Measurements from ENCODE around the gene RFC1.

RFC1 gene

DNA sequence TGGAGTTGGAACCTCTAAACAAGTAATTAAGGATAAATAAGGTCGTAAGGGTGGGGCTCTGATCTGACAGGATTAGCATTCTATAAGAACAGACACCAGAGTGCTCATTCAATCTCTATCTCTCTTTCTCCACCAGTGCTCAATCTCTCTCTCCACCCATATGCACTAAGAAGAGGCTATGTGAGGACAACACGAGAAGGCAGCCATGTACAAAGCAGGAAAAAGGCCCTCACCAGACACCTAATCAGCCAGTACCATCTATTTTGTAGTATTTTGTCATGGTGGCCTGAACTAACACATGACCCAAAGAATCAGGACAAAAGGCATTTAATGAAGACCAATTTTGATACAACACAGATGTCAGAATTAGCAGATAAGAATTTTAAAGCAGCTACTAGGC, 16.8 kb downstream of the RFC1 start:
- DNase-seq, result no peak

DNA sequence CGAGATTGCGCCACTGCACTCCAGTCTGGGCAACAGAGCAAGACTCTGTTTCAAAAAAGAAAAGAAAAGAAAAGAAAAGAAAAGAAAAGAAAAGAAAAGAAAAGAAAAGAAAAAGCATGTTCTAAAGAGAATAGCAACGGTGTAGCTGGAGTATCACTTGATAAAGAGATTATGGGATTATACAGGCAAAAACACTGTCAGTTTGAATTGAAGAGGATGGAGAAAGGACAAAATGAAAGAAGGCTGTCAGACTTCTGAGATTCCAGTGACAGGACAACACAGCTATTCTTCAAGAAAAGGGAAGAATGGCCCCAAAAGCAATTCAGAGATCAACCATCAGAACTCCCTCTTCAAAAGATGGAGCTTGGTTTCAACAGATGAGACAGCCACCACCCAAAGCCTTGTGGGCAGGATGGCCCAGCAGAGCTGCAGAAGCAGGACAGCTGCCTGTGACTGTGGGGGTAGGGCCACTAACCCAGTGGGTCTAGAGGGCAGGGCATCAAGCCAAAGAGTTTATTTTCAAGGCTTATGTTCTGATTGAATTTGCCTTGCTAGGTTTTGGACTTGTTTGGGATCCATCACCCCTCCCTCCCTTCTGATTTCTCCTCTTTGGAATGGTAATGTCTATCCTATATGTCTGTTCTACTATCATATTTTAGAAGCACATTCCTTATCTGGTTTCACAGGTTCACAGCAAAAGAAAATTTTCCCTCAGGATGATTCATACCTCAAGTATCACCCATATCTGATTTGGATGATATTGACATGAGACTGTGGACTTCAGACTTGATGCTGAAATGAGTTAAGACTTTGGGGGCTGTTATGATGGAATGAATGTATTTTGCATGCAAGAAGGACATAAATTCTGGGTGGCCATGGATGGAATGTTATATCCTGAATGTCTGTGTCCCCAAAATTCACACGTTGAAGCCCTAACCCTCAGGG, 17.5 kb downstream of the RFC1 start:
- no peak for DNase-seq

GRCh38 chr4:39346856-39347519, 19.2 kb downstream of the RFC1 start:
- no peak for DNase-seq

DNA sequence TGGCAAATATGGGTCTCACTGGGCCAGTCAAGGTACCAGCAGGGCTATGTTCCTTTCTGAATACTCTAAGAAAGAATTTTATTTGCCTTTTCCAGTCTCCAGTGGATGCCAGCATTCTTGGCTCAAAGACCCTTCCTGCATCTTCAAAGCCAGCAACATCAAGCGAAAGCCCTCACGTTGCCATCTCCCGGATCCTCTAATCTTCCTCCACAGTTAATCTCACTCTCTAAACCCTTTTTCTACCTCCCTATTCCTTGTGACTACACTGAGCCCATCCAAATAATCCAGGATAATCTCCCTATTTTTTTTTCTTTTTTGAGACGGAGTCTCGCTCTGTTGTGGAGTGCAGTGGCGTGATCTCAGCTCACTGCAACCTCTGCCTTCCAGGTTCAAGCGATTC, 23.4 kb downstream of the RFC1 start:
- no peak for DNase-seq

GRCh38 chr4:39341075-39341725, 25.0 kb downstream of the RFC1 start:
- no peak for DNase-seq

DNA sequence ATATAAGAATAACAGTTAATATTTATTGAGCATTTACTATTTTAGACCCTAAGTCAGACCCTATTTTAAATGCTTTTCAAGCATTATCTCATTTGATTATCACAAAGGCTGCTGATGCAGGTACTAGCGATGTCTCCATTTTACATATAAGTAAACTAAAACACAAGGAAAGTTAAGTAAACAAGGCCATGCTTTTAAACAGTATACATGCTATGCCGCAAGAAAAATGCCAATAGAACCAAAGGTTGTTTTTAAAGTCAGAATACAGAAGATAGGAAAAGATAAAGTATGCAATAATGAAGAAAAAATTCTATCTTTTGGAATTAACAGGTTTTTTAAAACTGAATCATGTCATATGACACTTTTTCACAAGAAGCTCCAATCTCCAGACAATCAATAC, 26.2 kb downstream of the RFC1 start:
- DNase-seq, result no peak

- no peak for DNase-seq
Measured at GRCh38 chr4:39337841-39338240, 28.3 kb downstream of the RFC1 start.

DNA sequence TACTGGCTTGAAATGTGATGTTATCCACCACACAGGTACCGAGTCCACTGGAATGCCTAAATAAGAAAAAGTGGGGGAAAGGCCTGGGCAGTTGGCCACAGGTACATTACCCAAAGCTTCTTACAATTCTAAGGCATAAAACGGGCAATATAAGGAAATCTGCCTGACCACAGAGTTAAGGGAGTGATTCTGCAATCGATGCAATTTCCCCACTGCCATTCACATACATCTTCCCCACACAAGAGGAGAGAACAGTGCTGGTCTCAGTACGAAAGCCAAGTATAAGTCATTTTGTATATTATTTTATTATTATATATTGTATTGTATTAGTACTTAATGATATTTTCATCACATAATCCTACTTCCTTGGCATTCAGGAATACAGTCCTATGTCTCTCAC, 30.6 kb downstream of the RFC1 start:
- DNase-seq, result no peak

GRCh38 chr4:39331191-39331590, 35.0 kb downstream of the RFC1 start:
- no peak for DNase-seq

DNA sequence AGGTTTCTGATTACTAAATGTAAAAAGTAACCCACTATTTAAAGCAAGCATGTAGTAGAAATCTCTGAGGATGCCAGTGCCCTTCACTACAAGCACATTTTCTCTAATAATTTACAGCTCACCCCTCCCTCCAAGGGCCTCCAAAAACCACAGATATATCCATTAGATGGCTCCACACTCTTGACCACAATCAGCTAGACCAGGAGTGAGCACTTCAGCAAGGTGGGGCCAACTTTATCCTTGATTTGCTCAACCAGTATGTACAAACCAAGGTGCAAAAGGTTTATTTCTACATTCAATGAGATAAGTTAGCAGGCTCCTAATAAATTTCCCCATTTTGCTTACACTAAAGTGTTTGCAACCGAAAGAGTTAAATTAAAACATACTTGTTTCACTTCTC, 35.8 kb downstream of the RFC1 start:
- DNase-seq, result no peak

GRCh38 chr4:39326468-39326977, 39.6 kb downstream of the RFC1 start:
- no peak for DNase-seq

GRCh38 chr4:39324897-39325613, 41.1 kb downstream of the RFC1 start:
- no peak for DNase-seq

GRCh38 chr4:39324446-39324845, 41.7 kb downstream of the RFC1 start:
- DNase-seq, result no peak

DNA sequence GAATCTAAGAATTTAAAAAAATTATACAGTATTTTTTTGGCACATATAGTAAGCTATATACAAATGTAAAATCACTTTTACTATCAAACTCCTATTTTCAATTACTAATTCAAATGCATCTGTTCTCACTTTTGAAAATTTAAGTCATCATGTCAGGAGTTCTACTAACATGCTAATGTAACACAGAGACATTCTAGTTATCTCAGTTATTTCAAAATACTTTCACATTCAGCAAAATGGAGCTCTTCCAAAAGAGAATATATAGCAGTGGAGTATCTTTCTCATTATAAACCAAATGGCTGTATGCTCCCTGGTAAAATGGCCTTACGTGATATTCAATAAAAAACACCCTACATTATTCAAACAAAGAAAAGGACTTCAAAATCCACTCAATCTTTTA, 42.3 kb downstream of the RFC1 start:
- DNase-seq, result no peak

DNA sequence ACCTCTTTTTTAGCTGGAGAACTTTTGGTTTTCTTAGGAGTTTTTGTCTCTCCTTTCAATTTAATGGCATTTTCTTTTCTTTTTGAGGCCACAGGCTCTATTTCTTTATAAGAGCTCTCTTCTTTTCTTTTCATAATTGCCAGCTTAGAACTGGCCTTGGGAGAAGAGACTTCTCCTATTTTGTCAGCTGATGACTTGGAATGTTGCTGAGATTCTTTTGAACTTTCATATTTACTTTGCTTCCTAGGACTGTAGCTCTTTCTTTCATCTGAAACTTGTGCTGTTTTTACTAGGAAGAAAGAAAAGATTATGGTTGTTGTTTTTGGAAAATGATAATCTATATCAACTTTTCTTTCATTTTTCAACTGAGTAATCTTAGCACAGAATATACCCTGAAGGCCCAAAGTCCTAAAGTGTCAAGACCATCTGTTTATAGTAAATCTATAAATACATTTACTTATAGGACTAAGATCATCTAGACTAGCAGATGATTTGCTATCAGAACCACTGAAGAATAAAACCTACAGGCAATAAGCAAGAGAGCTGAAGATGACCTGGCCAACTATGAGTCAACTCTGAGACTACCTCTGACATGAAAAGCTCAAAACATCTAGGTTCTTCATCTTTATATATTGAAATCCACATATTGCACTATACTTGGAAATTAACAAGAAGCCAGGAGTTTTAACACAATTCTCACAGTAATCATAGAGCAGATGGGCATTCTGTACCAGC, 45.6 kb downstream of the RFC1 start:
- DNase-seq, result no peak

DNA sequence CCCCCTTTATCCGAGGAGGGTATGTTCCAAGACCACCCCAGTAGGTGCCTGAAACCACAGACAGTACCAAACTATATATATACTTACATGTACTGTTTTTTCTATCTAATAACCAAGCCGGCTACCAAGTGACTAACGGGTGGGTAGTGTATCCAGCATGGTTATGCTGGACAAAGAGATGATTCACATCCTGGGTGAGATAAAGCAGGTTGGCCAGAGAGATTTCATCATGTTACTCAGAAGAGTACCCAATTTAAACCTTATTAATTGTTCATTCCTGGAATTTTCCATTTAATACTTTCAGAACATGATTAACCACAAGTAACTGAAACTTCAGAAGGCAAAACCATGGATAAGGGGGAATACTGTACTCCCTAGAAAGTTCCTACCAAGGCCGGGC, 46.5 kb downstream of the RFC1 start:
- DNase-seq, result no peak

DNA sequence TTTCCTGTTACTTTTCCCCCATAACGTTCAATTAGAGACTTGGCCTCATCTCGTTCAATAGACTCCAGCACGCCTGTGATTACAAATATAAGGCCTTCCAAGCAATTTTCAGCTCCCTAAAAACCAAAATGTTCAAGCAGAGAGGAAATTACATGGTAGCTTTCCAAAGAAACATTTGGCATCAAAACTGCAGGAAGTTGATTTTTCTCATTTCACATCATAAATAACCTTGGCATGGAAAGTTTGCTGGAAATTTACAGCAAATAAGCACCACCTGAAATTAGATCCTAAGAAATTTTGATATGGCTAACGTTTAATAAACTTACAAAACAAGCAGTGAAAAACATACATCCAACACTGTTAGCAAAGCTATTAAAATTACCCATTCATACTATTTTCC, 53.3 kb downstream of the RFC1 start:
- DNase-seq, result no peak

- no peak for DNase-seq
Measured at GRCh38 chr4:39308611-39309010, 57.6 kb downstream of the RFC1 start.

GRCh38 chr4:39305912-39306677, 60.1 kb downstream of the RFC1 start:
- no peak for DNase-seq

- no peak for DNase-seq
Measured at GRCh38 chr4:39304651-39305050, 61.5 kb downstream of the RFC1 start.

DNA sequence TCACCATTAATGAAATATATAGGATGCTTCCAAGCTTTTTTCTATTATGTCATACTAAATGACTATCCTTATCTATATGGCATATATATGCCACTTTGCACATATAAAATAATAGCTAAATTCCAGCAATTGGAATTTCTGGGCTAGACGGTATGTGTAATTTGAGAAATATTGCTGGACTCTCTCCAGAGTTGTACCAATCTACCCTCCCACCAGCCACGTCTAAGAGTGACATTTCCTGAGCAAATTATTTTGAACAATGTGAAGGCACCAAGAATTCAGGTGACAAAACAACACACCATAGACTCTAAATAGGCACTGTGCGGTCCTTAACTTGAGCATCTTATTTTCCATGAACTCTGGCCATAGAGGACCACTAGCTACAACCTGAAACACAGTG, 62.3 kb downstream of the RFC1 start:
- no peak for DNase-seq

Data from islet precursor cell (in vitro differentiated cells).